Kidney epithelial cell (primary cell): Measurements from ENCODE around the gene MGAT4B. TPM values are rescaled to one million over a fixed set of nuclear protein-coding genes. Genes with fewer than 3 reads are reported as not detected.
A peak's percentile ranks its signal among the peaks of the same experiment; 100 is the strongest.

Source experiments
- DNase-seq: peaks from one replicate; pipeline ENCODE4 v3.0.0-alpha.2; 2010; ENCODE audit warnings: low read depth
- H3K27me3 ChIP-seq: 2 replicates; pipeline ENCODE4 v1.6.0; 2011; ENCODE audit warnings: low read length; ENCODE audit not compliant: control insufficient read depth, insufficient read depth
- H3K36me3 ChIP-seq: 2 replicates; pipeline ENCODE4 v1.5.1; 2011; ENCODE audit warnings: low read length; ENCODE audit not compliant: control insufficient read depth, insufficient read depth
- H3K4me3 ChIP-seq: 2 replicates; pipeline ENCODE4 v1.5.1; 2011; ENCODE audit warnings: low read depth, mild to moderate bottlenecking, control low read depth, low read length
- CTCF ChIP-seq: IDR thresholded peaks from 2 replicates; pipeline ENCODE4 v1.5.1; 2011; ENCODE audit warnings: mild to moderate bottlenecking, moderate library complexity, low read length, control low read depth, inconsistent platforms; ENCODE audit not compliant: insufficient read depth, poor library complexity, severe bottlenecking
- total RNA-seq: library from RNA; depleted of rRNA; stranded (reverse); fragments of >200 nt; gene quantifications from 2 replicates; pipeline ENCODE4 v1.2.3, GENCODE V29; 2015

Gene MGAT4B
- total RNA-seq, 1 donor from 2014 or later = 540 TPM

GRCh38 chr5:179816796-179817469 lies 10.3 kb upstream of the MGAT4B start:
- no peak for TF ChIP-seq CTCF
- H3K4me3 ChIP-seq = peak overlapping the region; percentile 27
- no peak for DNase-seq
- no peaks in the 10 kb centered on the region for H3K27me3 ChIP-seq
- H3K36me3 ChIP-seq = peaks cover 1% of the 10 kb centered on the region

GRCh38 chr5:179816401-179816795 lies 9.7 kb upstream of the MGAT4B start:
- Histone ChIP-seq H3K36me3 (peaks cover 1% of the 10 kb centered on the region), H3K27me3 (no peaks in the 10 kb centered on the region), H3K4me3 (peak overlapping the region; percentile 27)
- DNase-seq = no peak
- TF ChIP-seq CTCF = no peak

GRCh38 chr5:179815491-179816249 lies 9.0 kb upstream of the MGAT4B start:
- no peak for TF ChIP-seq CTCF
- Histone ChIP-seq H3K4me3 (no peak overlapping the region), H3K36me3 (peaks cover 1% of the 10 kb centered on the region), H3K27me3 (no peaks in the 10 kb centered on the region)
- no peak for DNase-seq

GRCh38 chr5:179814090-179814489 lies 7.4 kb upstream of the MGAT4B start:
- DNase-seq = no peak
- TF ChIP-seq CTCF = no peak
- no peaks in the 10 kb centered on the region for H3K27me3 ChIP-seq
- H3K36me3 ChIP-seq = peaks cover 1% of the 10 kb centered on the region
- no peak overlapping the region for H3K4me3 ChIP-seq

GRCh38 chr5:179812997-179813607 lies 6.4 kb upstream of the MGAT4B start:
- Histone ChIP-seq H3K27me3 (no peaks in the 10 kb centered on the region), H3K4me3 (no peak overlapping the region), H3K36me3 (peaks cover 1% of the 10 kb centered on the region)
- no peak for TF ChIP-seq CTCF
- DNase-seq = no peak
